ES-I3 (cell line): Measurements from ENCODE around the gene GSTM5.
"Not testable (repeated sequence)": the region's sequence is repeated elsewhere in the genome, so short reads cannot be mapped to it uniquely, and the experiment has no call there.

Experiments used
- H3K36me3 ChIP-seq: 2 replicates; pipeline ENCODE4 v1.6.1; 2013; ENCODE audit warnings: mild to moderate bottlenecking, low read length, control low read depth, moderate library complexity; ENCODE audit not compliant: insufficient read depth
- H3K4me1 ChIP-seq: 2 replicates; pipeline ENCODE4 v1.6.1; 2013; ENCODE audit warnings: mild to moderate bottlenecking, control low read depth, low read length; ENCODE audit not compliant: insufficient read depth
- H3K9ac ChIP-seq: 2 replicates; pipeline ENCODE4 v1.6.1; 2013; ENCODE audit warnings: low read depth, mild to moderate bottlenecking, low read length, moderate library complexity
- H3K9me3 ChIP-seq: 2 replicates; pipeline ENCODE4 v1.6.1; 2013; ENCODE audit warnings: mild to moderate bottlenecking, low read length, moderate library complexity; ENCODE audit not compliant: control insufficient read depth, insufficient read depth

Gene GSTM5

DNA sequence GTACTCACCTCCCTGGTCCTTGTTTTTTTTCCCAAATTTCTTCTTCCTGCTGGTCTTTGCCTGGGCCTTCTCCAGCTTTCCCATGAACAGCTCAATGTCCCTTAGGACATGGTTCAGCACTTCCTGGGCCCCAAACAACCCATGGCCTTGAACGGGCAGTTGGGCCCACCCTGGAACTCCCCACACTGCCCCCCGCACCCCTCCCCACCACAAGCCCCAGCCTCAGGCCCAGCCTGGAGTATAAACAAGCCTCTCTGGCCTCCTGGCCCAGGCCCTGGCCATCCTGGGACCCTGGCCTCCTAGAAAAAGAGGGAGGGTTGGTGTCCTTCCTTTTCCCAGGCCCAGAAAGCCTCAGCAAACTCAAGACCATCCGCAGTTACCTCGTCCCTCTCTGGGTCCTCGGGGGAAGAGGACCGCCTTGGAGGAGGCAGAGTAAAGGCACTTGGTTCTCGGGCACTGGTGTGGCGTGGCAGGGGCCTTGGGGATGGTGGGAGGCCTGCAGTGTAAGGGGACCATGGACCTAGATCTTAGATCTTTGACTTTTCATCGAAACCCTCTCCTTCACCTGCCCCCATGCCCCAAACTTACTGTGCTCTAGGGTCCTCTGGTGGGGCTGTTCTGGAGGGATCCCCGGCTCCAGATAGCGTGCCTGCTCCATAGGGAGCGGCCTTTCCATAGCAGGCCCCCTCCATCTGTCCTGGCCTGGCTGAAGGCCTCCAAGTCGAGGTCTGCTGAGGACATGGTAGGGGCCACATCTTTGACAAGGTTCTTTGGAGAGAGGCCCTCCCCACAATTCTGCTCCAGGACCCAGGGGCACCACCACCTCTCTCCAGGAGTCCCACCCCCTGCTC lies 46.1 kb downstream of the GSTM5 start:
- Histone ChIP-seq H3K4me1 (no peaks in the 10 kb centered on the region), H3K36me3 (no peaks in the 10 kb centered on the region), H3K9me3 (no peaks in the 10 kb centered on the region), H3K9ac (no peak overlapping the region)

DNA sequence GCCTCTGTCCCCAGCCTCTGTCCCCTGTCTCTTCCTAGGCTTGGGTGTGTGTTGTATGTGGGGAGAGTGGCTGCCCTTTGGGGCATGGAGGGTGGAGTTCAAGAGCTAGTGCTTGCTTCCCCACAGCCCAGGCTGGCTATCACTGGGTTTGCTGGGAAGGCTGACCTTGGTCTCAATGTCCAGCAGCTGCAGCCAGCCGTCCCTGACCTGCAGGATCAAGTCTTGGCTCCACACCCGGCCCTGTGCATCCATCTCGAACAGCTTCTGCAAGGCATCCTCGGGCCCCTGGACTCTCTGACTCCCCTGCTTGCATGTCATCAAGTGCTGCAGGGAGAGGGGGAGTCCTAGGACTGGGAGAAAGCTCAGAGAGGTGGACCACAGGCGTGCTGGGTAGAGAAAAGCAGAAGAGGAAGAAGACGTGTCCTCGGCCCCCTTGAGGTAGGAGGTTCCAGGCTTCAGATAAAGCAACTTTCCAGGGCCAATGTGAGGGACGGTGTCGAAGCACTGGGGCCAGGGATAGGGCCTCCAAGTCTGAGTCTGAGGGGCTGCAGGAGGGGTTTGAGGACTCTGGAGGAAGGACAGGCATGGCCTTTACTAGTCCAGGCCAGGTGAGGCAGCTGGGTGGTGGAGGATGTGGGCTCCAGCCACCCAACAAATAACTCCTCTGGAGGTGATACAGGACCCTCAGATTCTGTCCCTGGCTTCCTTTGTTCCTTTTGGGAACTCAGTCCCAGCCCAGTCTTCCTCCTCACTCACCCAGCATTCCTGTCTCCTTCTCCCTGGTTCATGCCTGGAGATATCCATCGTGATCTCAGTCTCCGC lies 47.7 kb downstream of the GSTM5 start:
- no peaks in the 10 kb centered on the region for H3K9me3 ChIP-seq
- H3K9ac ChIP-seq = no peak overlapping the region
- no peaks in the 10 kb centered on the region for H3K4me1 ChIP-seq
- H3K36me3 ChIP-seq = no peaks in the 10 kb centered on the region

DNA sequence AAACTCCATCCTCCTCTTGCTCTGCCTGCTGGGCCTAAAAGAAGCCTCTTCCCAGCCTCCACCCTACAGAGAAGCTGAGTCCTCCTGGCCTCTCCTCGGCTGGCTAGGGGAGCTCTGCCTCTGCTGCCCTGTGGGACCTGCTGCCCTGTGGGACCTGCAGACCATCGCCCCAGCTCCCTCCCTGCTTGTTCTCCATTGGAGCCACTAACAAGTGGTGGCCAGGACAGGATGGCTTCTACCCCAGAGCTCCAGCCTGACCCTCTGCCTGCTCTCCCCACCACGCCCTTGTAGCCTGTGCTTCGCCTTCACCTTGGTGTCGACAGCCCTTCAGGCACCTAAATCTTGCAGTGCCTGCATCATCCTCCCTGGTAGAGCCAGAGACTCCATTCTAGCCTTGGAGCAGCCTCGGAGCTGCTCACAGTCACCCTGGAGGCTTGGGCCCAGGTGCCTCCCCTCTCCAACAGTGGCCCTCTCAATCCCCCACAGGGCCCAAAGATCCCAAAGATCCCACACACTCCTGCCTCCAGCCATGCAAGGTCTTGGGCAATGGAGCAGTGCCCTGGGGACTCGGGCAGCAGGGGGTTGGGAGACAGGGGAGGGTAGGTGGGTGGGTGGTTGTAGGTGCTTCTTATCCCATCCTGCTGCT lies 48.7 kb downstream of the GSTM5 start:
- no peak overlapping the region for H3K9ac ChIP-seq
- no peaks in the 10 kb centered on the region for H3K36me3 ChIP-seq
- H3K4me1 ChIP-seq = no peaks in the 10 kb centered on the region
- no peaks in the 10 kb centered on the region for H3K9me3 ChIP-seq

DNA sequence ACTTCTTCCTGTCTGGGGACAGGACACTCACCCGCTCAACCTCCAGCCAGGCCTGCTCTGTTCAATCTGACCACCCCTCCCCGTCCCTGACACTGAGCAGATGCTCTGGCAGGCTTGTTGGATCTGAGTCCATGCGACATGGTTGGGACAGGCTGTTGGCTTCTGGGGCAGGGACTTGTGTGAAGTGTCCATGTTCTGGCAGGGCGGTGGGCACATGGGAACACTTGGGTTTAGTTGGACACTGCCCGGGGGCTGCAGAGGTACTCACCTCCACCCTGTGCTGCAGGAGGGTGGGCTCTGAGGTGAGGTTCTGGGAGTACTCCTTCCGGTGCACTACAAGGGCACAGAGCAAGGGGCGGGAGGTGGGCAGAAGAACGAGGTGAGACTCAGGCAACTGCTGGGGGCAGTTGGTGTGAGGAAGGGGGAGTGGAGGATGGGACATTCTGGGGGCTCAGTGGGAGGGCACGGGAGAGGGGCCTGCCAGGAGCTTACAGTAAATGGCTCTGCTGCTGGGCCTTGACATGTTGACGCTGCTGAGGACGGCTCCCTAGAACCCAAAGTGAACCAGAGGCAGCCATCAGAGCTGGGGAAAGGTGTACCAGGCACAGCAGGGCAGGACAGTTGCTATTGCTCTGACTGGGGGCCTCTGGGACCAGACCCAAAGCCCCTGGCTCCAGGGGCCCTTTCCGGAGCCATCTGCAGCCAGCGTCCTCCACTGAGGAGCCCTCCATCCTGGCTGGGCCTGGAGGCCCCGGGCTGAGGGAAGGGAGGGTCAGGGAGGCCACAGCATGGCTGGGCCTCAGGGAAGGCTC lies 49.4 kb downstream of the GSTM5 start:
- Histone ChIP-seq H3K4me1 (no peaks in the 10 kb centered on the region), H3K9me3 (no peaks in the 10 kb centered on the region), H3K9ac (no peak overlapping the region), H3K36me3 (no peaks in the 10 kb centered on the region)

DNA sequence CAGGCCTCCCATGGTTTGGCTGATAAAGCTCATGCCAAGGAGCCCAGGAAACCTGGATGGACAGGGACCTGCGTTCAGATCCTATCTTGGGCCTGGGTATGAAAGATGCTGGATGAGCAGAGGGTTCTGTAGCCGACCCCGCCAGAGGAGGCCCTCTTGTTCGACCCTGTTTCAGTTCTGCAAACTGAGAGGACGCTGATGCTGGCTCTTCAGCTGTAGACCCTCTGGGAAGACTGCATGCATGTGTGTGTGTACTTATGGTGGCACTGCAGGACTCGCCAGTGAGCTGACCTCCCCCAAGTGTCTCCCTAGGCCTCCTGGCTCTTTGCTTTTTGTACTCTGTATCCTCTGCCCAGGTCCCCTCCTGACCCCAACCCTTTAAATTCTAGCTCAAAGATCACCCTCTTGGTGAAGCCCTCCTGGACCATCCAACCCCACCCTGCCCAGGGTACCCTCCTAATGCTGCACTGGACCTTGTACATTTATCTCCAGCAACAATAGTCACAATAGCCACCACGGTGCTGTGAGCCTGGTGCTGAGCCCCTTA lies 50.1 kb downstream of the GSTM5 start:
- Histone ChIP-seq H3K36me3 (no peaks in the 10 kb centered on the region), H3K4me1 (no peaks in the 10 kb centered on the region), H3K9me3 (no peaks in the 10 kb centered on the region), H3K9ac (no peak overlapping the region)

DNA sequence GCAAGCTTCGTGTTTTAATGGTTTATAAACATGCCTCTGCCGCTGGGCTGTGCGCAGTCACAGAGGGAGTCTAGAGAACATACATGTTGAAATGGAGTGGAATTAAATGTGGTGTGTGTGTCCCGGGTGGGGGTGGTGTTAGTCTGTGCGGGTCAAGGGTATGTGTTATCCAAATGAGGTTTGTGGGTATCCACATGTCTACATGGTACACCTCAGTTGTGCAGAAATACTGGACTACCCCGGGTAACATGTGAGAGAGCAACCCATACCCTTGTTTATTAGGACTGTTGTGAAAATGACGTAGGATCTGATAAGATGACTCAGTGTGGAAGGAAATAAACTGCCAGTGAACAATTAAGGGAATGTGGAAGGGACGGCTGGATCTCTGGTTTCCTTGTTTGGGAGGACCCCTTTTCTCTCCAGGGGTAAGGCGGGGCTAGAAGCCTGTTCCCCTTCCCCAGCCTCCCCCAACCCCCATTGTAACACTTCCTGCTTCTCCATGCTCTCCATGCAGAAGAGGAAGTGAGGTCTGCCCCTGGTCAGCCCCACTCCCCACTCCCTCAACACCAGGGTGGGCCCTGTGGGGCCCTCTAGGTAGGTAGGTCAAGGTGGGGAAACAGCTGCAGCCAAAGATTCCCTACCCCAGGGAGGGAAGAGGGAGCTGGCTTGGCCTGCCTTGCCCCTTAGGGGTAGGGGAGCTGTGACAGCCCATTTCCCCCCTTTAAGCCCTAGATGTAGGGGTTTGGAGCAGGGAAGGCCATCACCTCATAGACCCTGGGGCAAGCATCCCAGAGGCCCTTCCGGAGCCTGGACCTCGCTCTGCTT lies 51.0 kb downstream of the GSTM5 start:
- Histone ChIP-seq H3K9ac (no peak overlapping the region), H3K9me3 (no peaks in the 10 kb centered on the region), H3K4me1 (no peaks in the 10 kb centered on the region)

DNA sequence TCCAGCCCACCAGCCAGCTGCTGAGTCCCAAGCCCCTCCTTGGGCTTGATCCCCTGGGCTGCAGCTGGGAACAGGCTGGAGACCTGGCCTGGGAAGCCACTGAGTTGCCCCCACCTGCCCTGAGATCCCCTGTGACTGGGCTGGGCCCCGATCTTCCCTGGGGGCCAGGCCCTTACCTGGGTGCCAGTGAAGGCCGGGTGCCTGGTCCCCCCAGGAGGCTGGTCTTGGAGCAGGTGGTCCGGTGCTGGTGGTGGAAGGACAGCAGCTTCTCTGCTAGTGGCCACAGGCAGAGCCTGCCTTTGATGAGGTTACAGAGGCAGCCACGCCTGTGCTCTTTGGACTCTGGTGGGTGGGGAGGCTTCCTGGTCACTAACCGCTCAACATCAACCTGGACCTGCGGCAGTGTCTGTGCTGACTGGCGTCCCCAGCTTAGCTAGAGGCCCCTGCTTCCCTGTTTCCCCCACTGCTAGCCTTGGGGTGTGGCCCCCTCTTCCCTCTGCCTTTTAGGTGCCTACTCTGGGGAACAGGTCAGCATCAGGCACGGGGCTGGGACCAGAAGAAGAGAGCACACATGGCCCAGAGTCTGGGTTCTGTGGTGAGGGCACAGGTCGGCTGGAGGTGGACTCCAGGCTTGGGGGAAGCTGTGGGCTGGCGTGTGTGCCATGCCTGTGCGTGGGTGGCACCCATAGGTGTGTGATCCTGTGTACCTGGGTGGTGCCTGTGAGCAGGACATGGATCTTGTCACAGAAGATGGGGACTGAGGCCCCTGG lies 51.8 kb downstream of the GSTM5 start, which contains the start of gene EPS8L3:
Gene EPS8L3 (minus strand): TSS at position 278 of the 770 bp plus-strand sequence. CDS start 2,174 bp downstream, outside the sequence.
- H3K9ac ChIP-seq = no peak within 1 kb of the TSS

More for the DNA sequence above, 51.0 kb downstream of the GSTM5 start:
- no peaks in the 10 kb centered on the region for H3K36me3 ChIP-seq

DNA sequence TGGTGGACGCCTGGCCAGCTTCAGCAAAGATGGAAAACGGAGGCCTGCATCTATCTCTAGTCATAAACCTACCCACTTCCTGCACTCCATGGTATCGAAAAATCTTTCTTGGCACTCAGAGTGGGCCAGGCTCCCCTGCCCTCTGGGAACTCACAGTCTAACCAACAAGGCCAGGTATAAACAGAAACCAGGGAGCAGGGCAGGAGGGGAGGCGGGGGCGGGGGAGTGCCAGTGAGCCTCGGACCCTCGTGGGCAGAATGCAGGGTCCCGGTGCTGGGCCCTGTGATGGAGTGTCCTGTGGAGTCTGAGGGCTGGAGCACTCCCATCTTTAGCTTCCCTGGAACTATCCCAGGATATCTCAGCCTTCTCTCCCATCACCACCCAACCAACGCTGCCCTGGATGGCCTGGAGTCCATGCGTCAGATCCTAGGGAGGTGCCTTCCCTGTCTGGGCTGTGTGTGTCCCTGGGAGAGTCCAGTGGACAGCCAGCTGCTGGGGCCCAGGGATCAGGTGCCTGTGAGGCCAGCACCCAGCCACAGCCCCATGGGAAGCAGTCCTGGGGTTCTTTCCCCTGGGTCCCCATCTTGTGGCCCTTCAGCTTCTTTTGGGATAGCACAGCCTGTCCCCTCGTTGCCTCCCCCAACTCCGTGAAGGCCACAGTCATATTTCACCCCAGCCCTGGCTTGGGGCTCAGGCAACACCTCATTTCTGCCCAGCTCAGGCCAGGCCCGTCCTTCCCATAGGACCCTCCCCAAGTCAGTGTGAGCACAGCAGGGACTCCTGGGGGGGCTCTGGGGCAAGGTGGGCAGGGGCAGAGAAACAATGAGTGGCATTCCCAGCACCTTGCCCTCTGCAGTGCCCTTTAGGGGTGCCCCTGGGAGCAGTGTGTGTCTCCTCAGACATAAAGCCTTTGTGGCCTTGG lies 52.8 kb downstream of the GSTM5 start:
- H3K36me3 ChIP-seq = no peaks in the 10 kb centered on the region
- no peaks in the 10 kb centered on the region for H3K9me3 ChIP-seq
- no peak overlapping the region for H3K9ac ChIP-seq
- H3K4me1 ChIP-seq = no peaks in the 10 kb centered on the region

More for the DNA sequence above, 51.8 kb downstream of the GSTM5 start, which contains the start of gene EPS8L3:
- Histone ChIP-seq H3K9me3 (no peaks in the 10 kb centered on the region), H3K4me1 (no peaks in the 10 kb centered on the region), H3K36me3 (no peaks in the 10 kb centered on the region)

DNA sequence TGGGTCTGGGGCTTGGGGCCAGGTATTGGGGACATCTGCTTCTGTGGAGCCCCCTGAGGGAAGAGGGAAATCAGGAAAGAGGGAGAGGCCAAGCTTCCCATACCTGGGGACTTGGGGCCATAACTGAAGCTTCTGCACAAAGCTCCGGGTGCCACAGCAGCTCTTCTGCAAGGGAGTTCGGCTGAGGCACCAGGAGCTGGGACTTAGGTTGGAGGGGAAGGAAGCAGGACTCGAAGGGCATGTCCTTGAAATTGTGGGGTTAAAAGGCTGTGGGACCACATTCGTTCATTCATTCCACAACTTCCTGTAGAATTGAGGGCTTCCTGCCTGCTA lies 53.4 kb downstream of the GSTM5 start:
- H3K9ac ChIP-seq = no peak overlapping the region
- no peaks in the 10 kb centered on the region for H3K4me1 ChIP-seq
- no peaks in the 10 kb centered on the region for H3K36me3 ChIP-seq
- no peaks in the 10 kb centered on the region for H3K9me3 ChIP-seq

DNA sequence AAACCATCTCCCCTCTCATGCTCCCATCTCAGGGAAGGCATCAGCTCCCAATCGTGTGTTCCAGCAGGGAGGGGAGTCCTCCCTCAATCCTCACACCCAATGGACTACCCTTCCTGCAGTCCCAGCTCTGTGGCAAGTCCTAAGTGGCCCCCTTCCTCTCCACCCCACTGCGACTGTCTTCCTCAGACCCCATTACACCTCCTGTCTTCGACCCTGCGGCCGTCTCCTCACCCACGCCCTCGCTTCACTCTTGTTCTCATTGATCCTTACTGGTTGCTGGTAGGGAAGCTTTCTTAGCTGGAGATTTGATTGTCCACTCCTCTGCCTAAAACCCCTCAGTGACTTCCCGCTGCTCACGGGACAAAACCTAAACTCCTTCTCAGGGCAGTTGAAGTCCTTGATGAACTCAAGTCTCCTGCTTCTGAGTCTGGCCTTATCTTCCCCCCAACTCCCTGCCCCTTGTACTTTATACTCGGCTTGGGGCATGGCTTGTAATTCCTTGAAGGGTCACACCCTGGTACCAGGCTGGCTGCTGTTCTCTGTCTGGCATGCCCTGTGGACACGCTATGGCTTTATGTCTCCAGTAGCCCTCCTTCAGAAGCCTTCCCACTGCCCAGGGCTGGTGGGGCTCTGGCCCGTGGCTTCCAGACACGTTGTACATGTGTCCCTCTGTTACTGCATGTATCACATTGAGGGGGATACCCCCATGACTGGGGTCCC lies 54.0 kb downstream of the GSTM5 start:
- no peaks in the 10 kb centered on the region for H3K9me3 ChIP-seq
- no peaks in the 10 kb centered on the region for H3K4me1 ChIP-seq
- no peaks in the 10 kb centered on the region for H3K36me3 ChIP-seq
- no peak overlapping the region for H3K9ac ChIP-seq

DNA sequence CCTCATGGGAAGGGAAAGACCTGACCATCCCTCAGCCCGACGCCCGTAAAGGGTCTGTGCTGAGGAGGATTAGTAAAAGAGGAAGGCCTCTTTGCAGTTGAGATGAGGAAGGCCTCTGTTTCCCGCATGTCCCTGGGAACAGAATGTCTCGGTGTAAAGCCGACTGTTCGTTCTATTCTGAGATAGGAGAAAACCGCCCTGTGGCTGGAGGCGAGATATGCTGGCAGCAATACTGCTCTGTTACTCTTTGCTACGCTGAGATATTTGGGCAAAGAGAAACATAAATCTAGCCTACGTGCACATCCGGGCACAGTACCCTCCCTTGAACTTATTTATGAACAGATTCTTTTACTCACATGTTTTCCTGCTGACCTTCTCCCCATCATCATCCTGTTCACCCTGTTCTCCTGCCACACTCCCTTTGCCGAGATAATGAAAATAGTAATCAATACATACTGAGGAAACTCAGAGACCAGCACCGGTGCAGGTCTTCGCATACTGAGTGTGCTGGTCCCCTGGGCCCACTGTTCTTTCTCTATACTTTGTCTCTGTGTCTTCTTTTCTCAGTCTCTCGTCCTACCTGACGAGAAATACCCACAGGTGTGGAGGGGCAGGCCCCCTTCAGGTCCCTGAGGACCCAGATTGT lies 55.1 kb downstream of the GSTM5 start:
- H3K9ac ChIP-seq, H3K4me1 ChIP-seq, H3K36me3 ChIP-seq, H3K9me3 ChIP-seq: not testable (repeated sequence)
